MM.1S (cell line): ENCODE data around the gene MAGEA8.
"Not testable (repeated sequence)": the region's sequence is repeated elsewhere in the genome, so short reads cannot be mapped to it uniquely, and the experiment has no call there.

Experiments
- CTCF ChIP-seq: fragments of 300-600 bp; sonication (generic); IDR thresholded peaks from 2 replicates; pipeline ENCODE4 v1.5.1; 2016; ENCODE audit warnings: antibody characterized with exemption, low read length, mixed read lengths
- EZH2 ChIP-seq: fragments of 300-600 bp; sonication (generic); optimal IDR thresholded peaks from 2 replicates; pipeline ENCODE3; 2017; ENCODE audit warnings: low read depth, mild to moderate bottlenecking, antibody characterized with exemption, low read length, mixed read lengths

- not testable (repeated sequence) for TF ChIP-seq CTCF, EZH2
Measured at GRCh38 chrX:149932150-149932549, 51.2 kb downstream of the MAGEA8 start.
